SH-SY5Y (cell line): ENCODE data around the gene GAPT.

Experiments used
- GATA2 ChIP-seq: IDR thresholded peaks from 2 replicates; pipeline ENCODE4 v1.6.1; 2011; ENCODE audit warnings: mild to moderate bottlenecking, low read depth, low read length
- GATA3 ChIP-seq: IDR thresholded peaks from 2 replicates; pipeline ENCODE4 v1.6.1; 2011; ENCODE audit warnings: low read depth, mild to moderate bottlenecking, low read length, moderate library complexity

DNA sequence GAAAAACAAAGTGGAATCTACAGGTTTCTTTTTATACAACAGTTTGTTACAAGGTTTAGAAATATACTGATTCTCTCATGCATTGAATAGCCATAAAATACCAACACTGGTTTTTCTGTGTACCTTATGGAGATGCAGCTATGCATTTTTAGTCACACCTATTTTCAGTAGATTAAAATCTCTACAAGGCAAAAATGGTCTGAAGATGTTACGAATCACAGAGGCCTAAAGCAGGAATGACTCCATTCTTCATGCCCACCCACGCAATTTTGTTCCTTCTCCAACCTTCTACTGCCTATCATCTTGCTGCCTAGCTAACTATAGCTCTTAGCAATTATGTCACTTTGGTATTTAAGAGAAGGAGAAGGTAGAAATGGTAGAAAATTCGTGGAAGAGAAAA is 41.2 kb upstream of the GAPT start:
- no peak for TF ChIP-seq GATA2
- no peak for TF ChIP-seq GATA3
